Ishikawa (cell line): ENCODE measurements around the gene TBC1D1.

Experiments used
- CEBPB ChIP-seq: IDR thresholded peaks from 2 replicates; pipeline ENCODE4 v1.6.1; 2012
- CREB1 ChIP-seq: IDR thresholded peaks from 2 replicates; pipeline ENCODE4 v1.6.1; 2012; ENCODE audit warnings: low read depth
- EGR1 ChIP-seq: IDR thresholded peaks from 2 replicates; pipeline ENCODE4 v1.6.1; 2012
- EP300 ChIP-seq: IDR thresholded peaks from 2 replicates; pipeline ENCODE4 v1.6.1; 2012; ENCODE audit warnings: borderline replicate concordance
- FOXM1 ChIP-seq: IDR thresholded peaks from 2 replicates; pipeline ENCODE4 v1.6.1; 2012; ENCODE audit warnings: low read depth, borderline replicate concordance
- NFIC ChIP-seq: IDR thresholded peaks from 2 replicates; pipeline ENCODE4 v1.6.1; 2012
- RAD21 ChIP-seq: IDR thresholded peaks from 2 replicates; pipeline ENCODE4 v1.6.1; 2012; ENCODE audit warnings: low read depth
- REST ChIP-seq: IDR thresholded peaks from 2 replicates; pipeline ENCODE4 v1.6.1; 2012; ENCODE audit warnings: low read depth, mild to moderate bottlenecking
- TAF1 ChIP-seq: IDR thresholded peaks from 2 replicates; pipeline ENCODE4 v1.6.1; 2012; ENCODE audit warnings: low read depth, mild to moderate bottlenecking
- TCF12 ChIP-seq: IDR thresholded peaks from 2 replicates; pipeline ENCODE4 v1.6.1; 2012; ENCODE audit warnings: low read depth
- TEAD4 ChIP-seq: IDR thresholded peaks from 2 replicates; pipeline ENCODE4 v1.6.1; 2012
- YY1 ChIP-seq: IDR thresholded peaks from 2 replicates; pipeline ENCODE4 v1.6.1; 2012; ENCODE audit warnings: low read depth
- ZBTB7A ChIP-seq: IDR thresholded peaks from 2 replicates; pipeline ENCODE4 v1.6.1; 2012; ENCODE audit warnings: low read depth
- TF ChIP-seq, protein P1 (sequence below): IDR thresholded peaks from 2 replicates; pipeline ENCODE4 v1.6.1; 2012
- TF ChIP-seq, protein P2 (sequence below): IDR thresholded peaks from 2 replicates; pipeline ENCODE4 v1.6.1; 2012

Gene TBC1D1

DNA sequence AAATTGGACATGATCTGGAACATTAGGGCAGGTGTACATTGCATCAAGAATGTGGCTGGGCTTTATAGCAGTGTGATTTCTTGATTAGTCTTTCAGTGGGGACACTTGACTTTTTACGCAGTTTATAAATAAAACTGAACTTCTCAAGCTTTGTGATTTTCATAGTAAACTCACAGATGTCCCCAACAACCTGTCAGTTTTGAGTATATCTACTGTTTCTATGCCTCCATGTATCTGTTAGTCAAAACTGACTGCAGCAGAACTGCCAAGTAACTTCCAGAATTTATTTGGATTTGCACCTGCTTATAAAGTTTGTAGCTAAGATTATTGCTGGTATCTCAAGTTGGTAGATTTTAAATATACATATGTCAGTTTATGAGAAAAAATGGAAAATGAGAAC lies 89.4 kb downstream of the TBC1D1 start:
- no peak for TF ChIP-seq CREB1
- no peak for TF ChIP-seq NFIC
- no peak for TF ChIP-seq EP300
- TF ChIP-seq YY1, result no peak
- TF ChIP-seq CEBPB, result no peak
- TF ChIP-seq FOXM1, result no peak
- TF ChIP-seq RAD21, result no peak
- no peak for TF ChIP-seq ZBTB7A
- TF ChIP-seq, protein P1, sequence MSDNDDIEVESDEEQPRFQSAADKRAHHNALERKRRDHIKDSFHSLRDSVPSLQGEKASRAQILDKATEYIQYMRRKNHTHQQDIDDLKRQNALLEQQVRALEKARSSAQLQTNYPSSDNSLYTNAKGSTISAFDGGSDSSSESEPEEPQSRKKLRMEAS, result no peak
- TF ChIP-seq TEAD4, result no peak
- TF ChIP-seq EGR1, result no peak
- TF ChIP-seq TCF12, result no peak
- TF ChIP-seq TAF1, result no peak
- no peak for TF ChIP-seq REST
- TF ChIP-seq, protein P2, sequence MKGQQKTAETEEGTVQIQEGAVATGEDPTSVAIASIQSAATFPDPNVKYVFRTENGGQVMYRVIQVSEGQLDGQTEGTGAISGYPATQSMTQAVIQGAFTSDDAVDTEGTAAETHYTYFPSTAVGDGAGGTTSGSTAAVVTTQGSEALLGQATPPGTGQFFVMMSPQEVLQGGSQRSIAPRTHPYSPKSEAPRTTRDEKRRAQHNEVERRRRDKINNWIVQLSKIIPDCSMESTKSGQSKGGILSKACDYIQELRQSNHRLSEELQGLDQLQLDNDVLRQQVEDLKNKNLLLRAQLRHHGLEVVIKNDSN, result no peak

DNA sequence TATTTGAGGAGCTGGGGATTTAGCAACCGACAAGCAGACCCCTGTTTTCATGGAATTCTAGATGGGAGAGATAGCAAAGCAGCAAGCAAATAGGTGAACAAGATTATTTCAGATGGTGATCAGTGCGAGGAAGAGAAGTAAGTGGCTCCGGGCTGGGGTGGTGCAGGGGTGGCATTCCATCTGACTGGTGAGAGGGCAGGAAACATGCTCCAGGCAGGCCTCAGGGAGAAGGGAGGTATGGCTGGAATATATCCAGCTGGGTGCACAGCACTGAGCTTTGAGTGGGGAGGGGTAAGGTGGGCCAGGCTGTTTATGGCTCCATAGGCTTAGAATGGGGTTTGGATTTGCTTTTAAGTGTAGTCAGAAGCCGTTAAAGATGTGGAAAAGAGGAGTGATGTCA lies 90.5 kb downstream of the TBC1D1 start:
- TF ChIP-seq ZBTB7A (no peak), REST (no peak), TAF1 (no peak), TCF12 (no peak)
- TF ChIP-seq, protein P1, result no peak

DNA sequence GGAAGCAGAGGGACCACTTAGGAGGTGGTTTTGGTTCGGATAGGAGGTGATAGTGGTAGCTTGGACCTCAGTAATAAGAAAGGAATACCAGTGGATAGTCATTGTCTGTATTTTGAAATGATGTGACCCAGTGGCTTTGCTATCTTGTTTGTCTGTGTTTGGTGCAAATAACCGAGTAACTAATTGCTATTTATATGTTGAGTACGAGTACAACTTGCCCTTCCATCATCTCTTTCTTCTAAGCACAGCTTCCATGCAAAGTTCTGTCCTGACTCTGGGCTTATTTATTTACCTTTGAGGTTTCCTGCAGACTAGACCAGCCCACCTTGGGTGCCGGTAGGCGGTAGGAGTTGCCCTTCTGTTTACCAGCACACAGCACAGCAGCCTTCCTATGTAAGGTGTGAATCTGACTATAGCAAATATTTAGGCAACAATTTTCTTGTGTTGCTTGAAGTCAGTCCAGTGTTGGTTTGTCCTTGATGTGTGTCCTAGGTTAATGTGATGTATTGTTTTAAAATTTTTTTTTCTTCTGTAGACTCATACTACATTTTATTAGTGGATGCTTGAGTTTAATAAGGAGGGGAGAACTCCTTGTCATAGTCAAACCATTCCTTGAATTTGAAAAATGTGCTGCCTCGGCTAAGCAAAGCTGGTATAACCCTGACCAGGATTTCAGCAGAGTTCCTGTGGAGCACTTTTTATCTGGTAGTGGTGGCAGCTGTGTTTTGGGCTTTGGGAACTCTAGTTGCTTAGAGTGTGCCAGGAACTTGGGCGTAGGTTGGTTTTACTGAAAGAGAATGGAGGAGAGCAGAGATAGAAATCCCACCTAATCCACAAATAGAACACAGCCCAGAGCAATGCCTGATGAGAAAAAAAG lies 91.2 kb downstream of the TBC1D1 start:
- TF ChIP-seq EGR1 (no peak), TEAD4 (no peak), EP300 (no peak), FOXM1 (no peak), ZBTB7A (no peak), NFIC (no peak), YY1 (no peak), REST (no peak), TAF1 (no peak), TCF12 (no peak), CEBPB (no peak)
- TF ChIP-seq, protein P2, result no peak
- TF ChIP-seq, protein P1, result no peak

DNA sequence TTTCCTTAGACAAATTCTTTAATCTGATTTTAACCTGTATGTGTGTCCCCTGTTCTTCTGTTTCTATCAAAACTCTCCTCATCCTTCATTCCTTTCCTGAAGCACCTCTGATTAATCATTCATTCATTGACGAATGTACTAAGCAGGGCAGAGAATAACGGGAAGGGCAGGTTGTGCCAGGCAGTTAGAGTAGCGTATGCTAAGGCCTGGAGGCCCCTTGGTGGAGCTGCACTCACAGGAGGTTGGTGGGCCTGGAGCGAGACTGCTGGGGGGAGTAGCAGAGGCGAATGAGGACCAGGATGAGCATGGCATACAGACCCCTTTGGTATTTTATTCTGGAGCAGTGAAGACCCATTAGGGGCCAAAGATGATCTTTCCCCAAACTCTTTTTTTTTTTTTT lies 91.9 kb downstream of the TBC1D1 start:
- no peak for TF ChIP-seq EGR1
- TF ChIP-seq YY1, result no peak
- no peak for TF ChIP-seq EP300
- TF ChIP-seq RAD21, result no peak
- no peak for TF ChIP-seq FOXM1
